GM12878 (cell line): ENCODE results near the gene SLC1A2. TPM values are rescaled to one million over a fixed set of nuclear protein-coding genes. Genes with fewer than 3 reads are reported as not detected.

ENCODE experiments used
- ATAC-seq: fragments of 200-7000 bp; cut with Tn5 transposase; 3 replicates; pipeline ENCODE4 v1.9.1; 2020; ENCODE audit warnings: mild to moderate bottlenecking, moderate library complexity
- BruUV-seq: library from RNA; stranded (reverse); fragments of 400-500 nt; replicated peaks from 2 replicates; lab custom pipeline; 2021; lab: Mats Ljungman, UMichigan
- CTCF ChIA-PET: fragments of 300-600 bp; sonication (Branson Sonifier 250); formaldehyde crosslinking; extraction: SDS; loops from one replicate; lab custom pipeline; 2021; ENCODE audit warnings: inconsistent platforms; lab: Yijun Ruan, JAX
- POLR2A ChIA-PET: fragments of 350-600 bp; formaldehyde crosslinking; extraction: SDS; loops from one replicate; lab custom pipeline; 2021; ENCODE audit warnings: inconsistent platforms; lab: Charles Lee
- RAD21 ChIA-PET: fragments of 300-600 bp; sonication (Branson Sonifier 250); formaldehyde crosslinking; loops from one replicate; lab custom pipeline; 2023; ENCODE audit warnings: antibody characterized with exemption; ENCODE audit not compliant: unreplicated experiment; lab: Charles Lee
- SMC1A ChIA-PET: fragments of 300-600 bp; sonication (Branson Sonifier 250); formaldehyde crosslinking; loops from one replicate; lab custom pipeline; 2023; ENCODE audit not compliant: unreplicated experiment, uncharacterized antibody; lab: Charles Lee
- DNase-seq: peaks from one replicate; pipeline ENCODE4 v3.0.0-alpha.2; 2011; ENCODE audit warnings: low read depth, low spot score
- FAIRE-seq: peaks from 3 replicates; lab custom pipeline; 2011; peaks lifted over from hg19 to GRCh38; lab: Jason Lieb, UNC
- H2AFZ ChIP-seq: 2 replicates; pipeline ENCODE4 v1.6.0; 2011; ENCODE audit warnings: low read depth, low read length, control low read depth; ENCODE audit not compliant: control insufficient read depth
- H3K27ac ChIP-seq: 2 replicates; pipeline ENCODE4 v1.5.1; 2011; ENCODE audit warnings: control low read depth; ENCODE audit not compliant: control insufficient read depth, insufficient read depth
- H3K27me3 ChIP-seq, 2 experiments: replicated peaks in 1 of 2; 2 replicates each; pipeline versions ENCODE4 v1.6.0 to v1.6.1; 2011; ENCODE audit warnings: low read length in 1 of 2; ENCODE audit not compliant: control insufficient read depth in 2 of 2, insufficient read depth in 2 of 2
- H3K36me3 ChIP-seq, 2 experiments: 2 replicates each; pipeline ENCODE4 v1.5.1; 2011; ENCODE audit warnings: low read length in 1 of 2; ENCODE audit not compliant: control insufficient read depth in 2 of 2, insufficient read depth in 2 of 2
- H3K4me1 ChIP-seq: 2 replicates; pipeline ENCODE4 v1.6.1; 2011; ENCODE audit warnings: mild to moderate bottlenecking, low read length, moderate library complexity, mixed read lengths; ENCODE audit not compliant: control insufficient read depth, insufficient read depth
- H3K4me2 ChIP-seq: 2 replicates; pipeline ENCODE4 v1.6.0; 2011; ENCODE audit warnings: control low read depth; ENCODE audit not compliant: control insufficient read depth, insufficient read depth
- H3K4me3 ChIP-seq: fragments of 200-600 bp; sonication (generic); 2 replicates; pipeline ENCODE4 v1.5.1; 2016
- H3K79me2 ChIP-seq: 2 replicates; pipeline ENCODE4 v1.6.0; 2011; ENCODE audit warnings: low read length; ENCODE audit not compliant: control insufficient read depth, insufficient read depth
- H3K9ac ChIP-seq: 2 replicates; pipeline ENCODE4 v1.8.0; 2011; ENCODE audit warnings: low read length, control low read depth, mixed read lengths; ENCODE audit not compliant: control insufficient read depth, insufficient read depth
- H3K9me3 ChIP-seq: replicated peaks from 3 replicates; pipeline ENCODE4 v1.5.1; 2011; ENCODE audit warnings: mild to moderate bottlenecking, low read length; ENCODE audit not compliant: control insufficient read depth, insufficient read depth
- H4K20me1 ChIP-seq: 2 replicates; pipeline ENCODE4 v1.6.0; 2011; ENCODE audit not compliant: control insufficient read depth, insufficient read depth
- CREM ChIP-seq: IDR thresholded peaks from 2 replicates; pipeline ENCODE4 v1.6.1; 2014; ENCODE audit warnings: antibody characterized with exemption, low read depth
- SREBF1 ChIP-seq: IDR thresholded peaks from 2 replicates; pipeline ENCODE4 v1.6.1; 2012; ENCODE audit warnings: mild to moderate bottlenecking, low read length
- WGBS: methylation state at CpG from one replicate; pipeline ENCODE4 v1.1.6; 2016; ENCODE audit warnings: low lambda C conversion rate; ENCODE audit not compliant: insufficient replicate concordance, insufficient coverage; ENCODE audit errors: missing lambda C conversion rate; 5-methylcytosine and 5-hydroxymethylcytosine counted together
- in situ Hi-C: fragments of 300-500 bp; cut with MboI; formaldehyde crosslinking; loops from 9 replicates; pipeline ENCODE4 v1.14.3; 2018; ENCODE audit warnings: mixed read lengths
- intact Hi-C: fragments of 100-400 bp; cut with micrococcal nuclease; formaldehyde crosslinking; loops from one replicate; pipeline ENCODE4 v1.14.2; 2022; ENCODE audit not compliant: unreplicated experiment
- polyA plus RNA-seq, 11 experiments: library from polyadenylated mRNA; depleted of rRNA in 4 of 11; unstranded in 6 of 11; stranded (reverse) in 5 of 11; fragments of >200 nt; fragmentation: Nextera tagmentation in 4 of 11; fragmentation: Illumina TruSeq in 1 of 11; extraction: Ambion mirVana in 4 of 11; extraction: Trizol in 1 of 11; gene quantifications; 1 replicate in 1 of 11; 2 replicates in 10 of 11; pipeline versions ENCODE4 v1.2.1 to v1.2.3, GENCODE V29; 2011 to 2016; ENCODE audit warnings: inconsistent platforms in 2 of 11, missing spikeins in 2 of 11, low read depth in 1 of 11
- total RNA-seq, 4 experiments: library from RNA; depleted of rRNA in 3 of 4; stranded (reverse); fragments of >200 nt in 3 of 4; fragmentation: Illumina TruSeq in 1 of 4; extraction: Trizol in 1 of 4; gene quantifications; 2 replicates each; pipeline versions ENCODE4 v1.2.1 to v1.2.3, GENCODE V29; 2013 to 2021
- TF ChIP-seq, protein P1 (sequence below): IDR thresholded peaks from 2 replicates; pipeline ENCODE4 v1.6.1; 2012; ENCODE audit warnings: mild to moderate bottlenecking, low read depth, low read length

The SLC1A2 gene
- total and polyA plus RNA-seq, 10 of the 15 experiments (the other 5 are each of a cell fraction or from before 2014, with no cell fraction given) = 0.01 to 0.84 (median 0.22) TPM; not detected in 1

DNA sequence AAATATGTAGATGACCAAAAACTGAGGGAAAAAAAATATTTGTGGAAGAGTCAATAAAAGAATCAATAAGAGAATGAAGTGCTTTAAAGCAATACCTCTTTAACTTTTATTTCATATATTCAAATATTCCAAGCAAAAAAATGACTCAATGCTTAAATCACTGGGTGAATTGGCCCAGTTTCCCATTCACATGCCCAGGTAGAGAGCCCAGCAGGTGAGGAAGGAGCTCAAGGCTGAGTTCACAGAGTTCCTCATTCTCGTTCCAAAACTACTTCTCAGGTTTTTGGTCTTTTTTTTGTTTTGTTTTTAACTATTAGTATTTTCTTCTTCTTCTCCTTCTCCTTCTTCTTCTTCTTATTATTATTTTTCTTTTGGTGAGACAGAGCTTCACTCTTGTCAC, 30.2 kb downstream of the SLC1A2 start:
- ChIA-PET POLR2A (interaction anchor here (1.3 kb wide), 1 partner anchor 10 kb away, joined by 3 read pairs; no protein-coding TSS in a partner anchor), CTCF (interaction anchor here (1.2 to 7.3 kb wide), 9 partner anchors 23 to 803 kb away, joined by 3 to 172 read pairs (median 17); no protein-coding TSS in a partner anchor), SMC1A (interaction anchor here (0.9 to 7.6 kb wide), 23 partner anchors 8 to 467 kb away, joined by 3 to 110 read pairs (median 4); no protein-coding TSS in a partner anchor), RAD21 (interaction anchor here (0.5 to 7.6 kb wide), 13 partner anchors 12 to 469 kb away, joined by 3 to 100 read pairs (median 3); no protein-coding TSS in a partner anchor)
- Histone ChIP-seq H2AFZ (no peak overlapping the region), H4K20me1 (no peaks in the 10 kb centered on the region), H3K36me3 (no peaks in the 10 kb centered on the region), H3K4me2 (no peak overlapping the region), H3K27ac (no peak overlapping the region), H3K9ac (no peak overlapping the region), H3K9me3 (no peaks in the 10 kb centered on the region; the same call in 2 of the 3 replicates), H3K4me1 (peaks cover 25% of the 10 kb centered on the region), H3K4me3 (no peak overlapping the region), H3K79me2 (no peaks in the 10 kb centered on the region), H3K27me3 (no peaks in the 10 kb centered on the region; a peak in 1 of 4 replicates)
- in situ Hi-C loops (no loop called here), intact Hi-C loops (no loop called here)
- FAIRE-seq (no peak), DNase-seq (no peak), ATAC-seq (no peak)
- no TSS peak for BruUV-seq
- WGBS = 91% methylated on average over 1 of the region's 1 CpG
- TF ChIP-seq SREBF1 (no peak), CREM (no peak)
- TF ChIP-seq, protein P1, sequence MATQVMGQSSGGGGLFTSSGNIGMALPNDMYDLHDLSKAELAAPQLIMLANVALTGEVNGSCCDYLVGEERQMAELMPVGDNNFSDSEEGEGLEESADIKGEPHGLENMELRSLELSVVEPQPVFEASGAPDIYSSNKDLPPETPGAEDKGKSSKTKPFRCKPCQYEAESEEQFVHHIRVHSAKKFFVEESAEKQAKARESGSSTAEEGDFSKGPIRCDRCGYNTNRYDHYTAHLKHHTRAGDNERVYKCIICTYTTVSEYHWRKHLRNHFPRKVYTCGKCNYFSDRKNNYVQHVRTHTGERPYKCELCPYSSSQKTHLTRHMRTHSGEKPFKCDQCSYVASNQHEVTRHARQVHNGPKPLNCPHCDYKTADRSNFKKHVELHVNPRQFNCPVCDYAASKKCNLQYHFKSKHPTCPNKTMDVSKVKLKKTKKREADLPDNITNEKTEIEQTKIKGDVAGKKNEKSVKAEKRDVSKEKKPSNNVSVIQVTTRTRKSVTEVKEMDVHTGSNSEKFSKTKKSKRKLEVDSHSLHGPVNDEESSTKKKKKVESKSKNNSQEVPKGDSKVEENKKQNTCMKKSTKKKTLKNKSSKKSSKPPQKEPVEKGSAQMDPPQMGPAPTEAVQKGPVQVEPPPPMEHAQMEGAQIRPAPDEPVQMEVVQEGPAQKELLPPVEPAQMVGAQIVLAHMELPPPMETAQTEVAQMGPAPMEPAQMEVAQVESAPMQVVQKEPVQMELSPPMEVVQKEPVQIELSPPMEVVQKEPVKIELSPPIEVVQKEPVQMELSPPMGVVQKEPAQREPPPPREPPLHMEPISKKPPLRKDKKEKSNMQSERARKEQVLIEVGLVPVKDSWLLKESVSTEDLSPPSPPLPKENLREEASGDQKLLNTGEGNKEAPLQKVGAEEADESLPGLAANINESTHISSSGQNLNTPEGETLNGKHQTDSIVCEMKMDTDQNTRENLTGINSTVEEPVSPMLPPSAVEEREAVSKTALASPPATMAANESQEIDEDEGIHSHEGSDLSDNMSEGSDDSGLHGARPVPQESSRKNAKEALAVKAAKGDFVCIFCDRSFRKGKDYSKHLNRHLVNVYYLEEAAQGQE = no peak
